Measurements from ENCODE around the gene GZMB. TPM values are rescaled to one million over a fixed set of nuclear protein-coding genes. Genes with fewer than 3 reads are reported as not detected.

The GZMB gene
- total and polyA plus RNA-seq, 2 of the 8 experiments (the other 6 are each of a cell fraction or from before 2014, with no cell fraction given) = not detected

DNA sequence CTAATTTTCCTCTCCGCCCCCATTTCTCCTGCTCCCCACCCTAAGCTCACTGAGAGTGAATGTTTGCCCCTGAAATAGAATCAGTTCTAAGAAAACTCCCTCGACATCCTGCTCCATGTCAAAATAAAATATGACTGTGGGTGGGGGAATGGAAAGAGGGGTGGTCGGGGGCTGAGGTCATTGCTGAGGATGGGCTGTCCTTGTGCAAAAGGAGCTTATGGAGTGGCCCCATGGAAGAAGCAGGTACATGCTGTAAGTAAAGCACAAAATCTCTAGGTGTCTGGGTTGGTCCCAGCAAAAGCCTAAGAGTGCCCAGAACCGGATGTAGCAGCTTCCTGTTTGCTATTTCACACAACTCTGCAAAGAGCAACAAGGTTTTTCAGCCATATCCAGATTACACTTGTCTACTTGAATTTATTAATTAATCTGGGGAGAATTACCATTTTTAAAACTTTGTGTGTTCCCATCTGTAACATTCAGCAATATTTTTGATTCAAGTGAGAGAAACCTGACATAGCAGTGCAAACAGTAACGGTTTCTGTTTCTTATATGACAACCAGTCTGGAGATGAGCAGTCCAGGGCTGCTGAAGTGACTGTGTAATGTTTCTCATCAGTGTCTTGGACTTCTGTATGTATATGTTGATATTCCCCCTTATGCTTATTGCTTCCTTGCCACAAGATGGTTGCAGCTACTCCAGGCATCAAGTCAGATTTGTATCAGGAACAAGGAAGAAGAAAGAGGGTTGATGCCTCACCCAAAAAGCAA lies 40.4 kb upstream of the GZMB start:
- ChIA-PET POLR2A (ENCODE audit: partially characterized antibody) (no interaction called here), CTCF (ENCODE audit: partially characterized antibody) (interaction anchor here (1.3 kb wide), 1 partner anchor 36 kb away, joined by 3 read pairs; no protein-coding TSS in a partner anchor)
- Histone ChIP-seq H2AK5ac (ENCODE audit: low read depth, low read length) (no peak overlapping the region), H4K5ac (ENCODE audit: insufficient read length, low read depth, low read length) (no peak overlapping the region), H3K4me1 (replicated peaks in 1 of 4; ENCODE audit: control insufficient read depth in 3 of 4, insufficient read depth in 4 of 4, low read length in 3 of 4) (peaks cover 0 to 1% (median 0%) of the 10 kb centered on the region in 4 experiments; a peak in 1 of 7 replicates), H2BK5ac (ENCODE audit: low read depth, low read length) (no peak overlapping the region), H2BK20ac (ENCODE audit: low read length) (no peak overlapping the region), H2BK120ac (replicated peaks; ENCODE audit: low read depth, low read length) (no peak overlapping the region), H2BK15ac (ENCODE audit: low read length) (no peak overlapping the region), H3K14ac (ENCODE audit: insufficient read length) (no peak overlapping the region), H3K27ac (ENCODE audit: low read depth, low read length) (no peak overlapping the region), H4K8ac (ENCODE audit: extremely low read depth, insufficient read depth, low read length) (no peak overlapping the region), H3K9me3 (ENCODE audit: insufficient read depth in 2 of 2, low read depth in 1 of 2, low read length in 1 of 2) (no peaks in the 10 kb centered on the region), H3K4ac (replicated peaks; ENCODE audit: insufficient read length, low read depth, low read length) (no peak overlapping the region), H2AFZ (ENCODE audit: low read length) (no peak overlapping the region), H3K79me1 (ENCODE audit: low read depth, low read length) (no peaks in the 10 kb centered on the region), H4K20me1 (replicated peaks in 1 of 2; ENCODE audit: control insufficient read depth in 1 of 2, insufficient read depth in 2 of 2, low read length in 2 of 2) (no peaks in the 10 kb centered on the region), H2BK12ac (ENCODE audit: low read depth, low read length) (no peak overlapping the region), H3K9ac (replicated peaks in 1 of 4; ENCODE audit: extremely low read depth in 1 of 4, low read depth in 3 of 4, low read length in 3 of 4) (no peak overlapping the region), H3K18ac (ENCODE audit: extremely low read depth, low read length) (no peak overlapping the region), H3K56ac (replicated peaks; ENCODE audit: insufficient read length, low read depth, low read length) (no peak overlapping the region), H3K23ac (ENCODE audit: insufficient read length) (no peak overlapping the region), H3K4me2 (ENCODE audit: insufficient read depth in 1 of 2, low read depth in 2 of 2, low read length in 2 of 2) (no peak overlapping the region), H3K36me3 (ENCODE audit: control insufficient read depth in 2 of 4, insufficient read depth in 4 of 4, low read length in 3 of 4) (no peaks in the 10 kb centered on the region), H3K79me2 (ENCODE audit: control insufficient read depth in 1 of 2, insufficient read depth in 2 of 2, low read length in 2 of 2) (no peaks in the 10 kb centered on the region), H3K4me3 (ENCODE audit: extremely low read depth in 1 of 4, insufficient read depth in 2 of 4, low read depth in 3 of 4, low read length in 4 of 4) (no peak overlapping the region), H3K23me2 (ENCODE audit: low read depth, low read length) (no peaks in the 10 kb centered on the region), H3K27me3 (replicated peaks in 1 of 4; ENCODE audit: control insufficient read depth in 3 of 4, extremely low read depth in 1 of 4, insufficient read depth in 3 of 4, low read length in 3 of 4) (no peaks in the 10 kb centered on the region), H4K91ac (replicated peaks; ENCODE audit: insufficient read length, low read length) (no peak overlapping the region)
- FAIRE-seq = no peak
- no peak for DNase-seq (ENCODE audit: low read depth in 1 of 2, low spot score in 2 of 2)
- TF ChIP-seq GABPA (IDR thresholded peaks at IDR 0.05; ENCODE audit: borderline replicate concordance, insufficient read depth, low read length) = no peak
- no peak for TF ChIP-seq TEAD4 (IDR thresholded peaks at IDR 0.05; ENCODE audit: low read depth, low read length)
- TF ChIP-seq BCL11A (IDR thresholded peaks at IDR 0.05; ENCODE audit: low read depth in 2 of 2, low read length in 2 of 2) = no peak
- TF ChIP-seq SP4 (IDR thresholded peaks at IDR 0.05; ENCODE audit: low read length) = no peak
- WGBS, 2 experiments (ENCODE audit: extremely low coverage in 1 of 2, insufficient coverage in 1 of 2, insufficient read length in 1 of 2, insufficient replicate concordance in 2 of 2, low coverage in 1 of 2, low lambda C conversion rate in 2 of 2, missing lambda C conversion rate in 1 of 2) = 88% methylated on average over 5 of the region's 5 CpGs; no CpG with 5 or more reads in 1 of the 2 experiments

Data from H1 (cell line).